SK-N-SH (cell line): ENCODE measurements around the gene HAPLN2. TPM values are rescaled to one million over a fixed set of nuclear protein-coding genes. Genes with fewer than 3 reads are reported as not detected.

Experiments
- CTCF ChIA-PET: fragments of 300-600, 350-600 bp; formaldehyde crosslinking; extraction: SDS; loops from one replicate; lab custom pipeline; 2021; lab: Yijun Ruan, JAX
- POLR2A ChIA-PET: fragments of 350-600 bp; sonication (Branson Sonifier 250); formaldehyde crosslinking; extraction: SDS; loops from one replicate; lab custom pipeline; 2020; ENCODE audit warnings: antibody characterized with exemption, inconsistent platforms; lab: Yijun Ruan, JAX
- DNase-seq: peaks from one replicate; pipeline ENCODE4 v3.0.0; 2012
- H2AFZ ChIP-seq: fragments of 200-600 bp; sonication (generic); 2 replicates; pipeline ENCODE4 v1.8.1; 2016; ENCODE audit warnings: antibody characterized with exemption, mild to moderate bottlenecking, low read depth
- H3F3A ChIP-seq: fragments of 200-600 bp; sonication (generic); replicated peaks from 2 replicates; pipeline ENCODE3; 2016; ENCODE audit warnings: antibody characterized with exemption, mild to moderate bottlenecking; ENCODE audit not compliant: insufficient read depth
- H3K27ac ChIP-seq, 2 experiments: fragments of 200-500 bp in 1 of 2; fragments of 200-600 bp in 1 of 2; sonication (Bioruptor generic) in 1 of 2; sonication (generic), shearing (Covaris generic) in 1 of 2; 2 replicates each; pipeline versions ENCODE4 v1.5.1 to v1.6.1; 2014 to 2016; ENCODE audit warnings: low read depth in 2 of 2, inconsistent platforms in 1 of 2, low read length in 1 of 2, mild to moderate bottlenecking in 1 of 2, mixed read lengths in 1 of 2
- H3K27me3 ChIP-seq: fragments of 200-600 bp; sonication (generic), shearing (Covaris generic); 2 replicates; pipeline ENCODE4 v1.6.1; 2016; ENCODE audit warnings: mixed run types; ENCODE audit not compliant: insufficient read depth
- H3K36me3 ChIP-seq, 2 experiments: fragments of 200-500 bp in 1 of 2; fragments of 200-600 bp in 1 of 2; sonication (Bioruptor generic) in 1 of 2; sonication (generic) in 1 of 2; replicated peaks in 1 of 2; 2 replicates each; pipeline versions ENCODE3 to v1.5.1; 2014 to 2016; ENCODE audit warnings: low read length in 1 of 2, mild to moderate bottlenecking in 1 of 2; ENCODE audit not compliant: insufficient read depth in 2 of 2, control insufficient read depth in 1 of 2
- H3K4me1 ChIP-seq, 2 experiments: fragments of 200-500 bp in 1 of 2; fragments of 200-600 bp in 1 of 2; sonication (Bioruptor generic) in 1 of 2; sonication (generic), shearing (Covaris generic) in 1 of 2; 2 replicates each; pipeline versions ENCODE4 v1.5.1 to v1.6.1; 2014 to 2016; ENCODE audit warnings: low read depth in 1 of 2, low read length in 1 of 2, mixed run types in 1 of 2; ENCODE audit not compliant: insufficient read depth in 2 of 2, control insufficient read depth in 1 of 2
- H3K4me2 ChIP-seq: fragments of 200-600 bp; sonication (generic), shearing (Covaris generic); 2 replicates; pipeline ENCODE4 v1.6.1; 2017; ENCODE audit warnings: mixed run types
- H3K4me3 ChIP-seq, 2 experiments: fragments of 200-500 bp in 1 of 2; fragments of 200-600 bp in 1 of 2; sonication (Bioruptor generic) in 1 of 2; sonication (generic), shearing (Covaris generic) in 1 of 2; 2 replicates each; pipeline versions ENCODE4 v1.5.1 to v1.8.1; 2014 to 2016; ENCODE audit warnings: low read depth in 2 of 2, inconsistent platforms in 1 of 2, low read length in 1 of 2, mild to moderate bottlenecking in 1 of 2, mixed read lengths in 1 of 2, moderate library complexity in 1 of 2
- H3K79me2 ChIP-seq: fragments of 200-600 bp; sonication (generic); 2 replicates; pipeline ENCODE4 v1.8.1; 2017; ENCODE audit warnings: mild to moderate bottlenecking; ENCODE audit not compliant: insufficient read depth
- H3K9ac ChIP-seq: fragments of 200-600 bp; sonication (generic); 2 replicates; pipeline ENCODE4 v1.6.1; 2017; ENCODE audit warnings: mixed run types
- H3K9me2 ChIP-seq: fragments of 200-600 bp; sonication (generic); 2 replicates; pipeline ENCODE4 v1.6.1; 2017; ENCODE audit warnings: mixed run types
- H3K9me3 ChIP-seq: fragments of 200-600 bp; sonication (generic); 2 replicates; pipeline ENCODE4 v1.6.1; 2017; ENCODE audit warnings: mixed run types, mild to moderate bottlenecking, moderate library complexity
- H4K20me1 ChIP-seq: fragments of 200-600 bp; sonication (generic); 2 replicates; pipeline ENCODE4 v1.6.1; 2017; ENCODE audit warnings: mild to moderate bottlenecking, mixed run types; ENCODE audit not compliant: insufficient read depth
- CTCF ChIP-seq: fragments of 200-600 bp; sonication (generic); IDR thresholded peaks from 2 replicates; pipeline ENCODE4 v1.6.1; 2017; ENCODE audit warnings: antibody characterized with exemption, mild to moderate bottlenecking, moderate library complexity
- EP300 ChIP-seq, 2 experiments: IDR thresholded peaks; 2 replicates each; pipeline versions ENCODE4 v1.4.0 to v1.6.1; 2012; ENCODE audit warnings: borderline replicate concordance in 1 of 2, low read depth in 1 of 2, low read length in 1 of 2
- EZH2phosphoT487 ChIP-seq: fragments of 200-600 bp; sonication (generic); IDR thresholded peaks from 2 replicates; pipeline ENCODE4 v1.6.1; 2017; ENCODE audit warnings: low read depth, mixed run types, mild to moderate bottlenecking, antibody characterized with exemption, moderate library complexity, borderline replicate concordance
- FOSL2 ChIP-seq: IDR thresholded peaks from 2 replicates; pipeline ENCODE4 v1.4.0; 2012; ENCODE audit warnings: low read depth, mild to moderate bottlenecking, moderate library complexity, borderline replicate concordance
- JUND ChIP-seq: IDR thresholded peaks from 2 replicates; pipeline ENCODE4 v1.4.0; 2012
- NRF1 ChIP-seq: IDR thresholded peaks from 2 replicates; pipeline ENCODE4 v1.6.1; 2012; ENCODE audit warnings: low read depth, mild to moderate bottlenecking, low read length
- PBX3 ChIP-seq: IDR thresholded peaks from 2 replicates; pipeline ENCODE4; 2012
- POLR2AphosphoS5 ChIP-seq: IDR thresholded peaks from 2 replicates; pipeline ENCODE4 v1.6.1; 2012; ENCODE audit warnings: low read depth, low read length
- RAD21 ChIP-seq: IDR thresholded peaks from 2 replicates; pipeline ENCODE4 v1.6.1; 2012; ENCODE audit warnings: mild to moderate bottlenecking, low read length
- REST ChIP-seq: IDR thresholded peaks from 2 replicates; pipeline ENCODE4 v1.6.1; 2012; ENCODE audit warnings: mild to moderate bottlenecking, low read depth, low read length, moderate library complexity
- SIN3A ChIP-seq: IDR thresholded peaks from 2 replicates; pipeline ENCODE4 v1.6.1; 2012; ENCODE audit warnings: low read depth, mild to moderate bottlenecking, low read length, moderate library complexity, borderline replicate concordance
- SMC3 ChIP-seq: IDR thresholded peaks from 2 replicates; pipeline ENCODE4 v1.6.1; 2012; ENCODE audit warnings: low read depth, low read length, improper control_type of control experiment
- TAF1 ChIP-seq: IDR thresholded peaks from 2 replicates; pipeline ENCODE4 v1.6.1; 2012; ENCODE audit warnings: low read depth, mild to moderate bottlenecking, low read length, moderate library complexity, borderline replicate concordance
- TCF12 ChIP-seq: IDR thresholded peaks from 2 replicates; pipeline ENCODE4 v1.4.0; 2012
- USF2 ChIP-seq: fragments of 150-350 bp; IDR thresholded peaks from 2 replicates; pipeline ENCODE4 v1.6.1; 2017; ENCODE audit warnings: antibody characterized with exemption, low read length, low read depth, borderline replicate concordance
- WGBS: methylation state at CpG from one replicate; pipeline ENCODE4 v1.1.6; 2017; ENCODE audit warnings: low lambda C conversion rate; 5-methylcytosine and 5-hydroxymethylcytosine counted together
- polyA plus RNA-seq, 3 experiments: library from polyadenylated mRNA; depleted of rRNA; stranded (reverse); fragments of >200 nt; gene quantifications; 2 replicates each; pipeline ENCODE4 v1.2.3, GENCODE V29; 2012

Gene HAPLN2
- polyA plus RNA-seq (2012; rRNA removed) = 0.10 and 0.20 TPM in 2 replicates
- not detected in 2 replicates for polyA plus RNA-seq (2012; cell fraction: cytosol; rRNA removed)
- 0.98 and 1.1 TPM in 2 replicates for polyA plus RNA-seq (2012; cell fraction: nucleus; rRNA removed)

GRCh38 chr1:156618853-156619581, at the start of gene HAPLN2:
HAPLN2 (plus strand) TSS chr1:156619415; CDS start chr1:156623491, 4,076 bp downstream.
- no peaks in the 10 kb centered on the region for H3K36me3 ChIP-seq
- no peak within 1 kb of the TSS for H2AFZ ChIP-seq
- no peaks in the 10 kb centered on the region for H3K79me2 ChIP-seq
- H3K9me2 ChIP-seq = no peaks in the 10 kb centered on the region
- H3K27ac ChIP-seq = no peak within 1 kb of the TSS
- no peak within 1 kb of the TSS for H3K4me2 ChIP-seq
- ChIA-PET CTCF (interaction anchor here (0.6 to 18.0 kb wide), 22 partner anchors 6 to 204 kb away, joined by 3 to 643 read pairs (median 5); partner anchors contain the start of genes GPATCH4, NAXE and NES), POLR2A (interaction anchor here (1.3 kb wide), 1 partner anchor 37 kb away, joined by 3 read pairs; no protein-coding TSS in a partner anchor)
- peak; percentile 38 for TF ChIP-seq RAD21
- TF ChIP-seq CTCF = peak; percentile 55
- no peak for TF ChIP-seq POLR2AphosphoS5
- peak; percentile 38; the same call in 1 of the 2 replicates for TF ChIP-seq SMC3
- H3K9me3 ChIP-seq = no peaks in the 10 kb centered on the region
- no peaks in the 10 kb centered on the region for H4K20me1 ChIP-seq
- no peak within 1 kb of the TSS for H3K4me3 ChIP-seq
- no peak within 1 kb of the TSS for H3K9ac ChIP-seq
- DNase-seq = no peak
- peaks cover 14% of the 10 kb centered on the region for H3K27me3 ChIP-seq
- 30% methylated on average over 7 of the region's 7 CpGs for WGBS
- H3F3A ChIP-seq = peaks cover 24% of the 10 kb centered on the region
- H3K4me1 ChIP-seq = peaks cover 0 to 13% of the 10 kb centered on the region in 2 experiments; a peak in 3 of 4 replicates

GRCh38 chr1:156571261-156571852, 47.9 kb upstream of the HAPLN2 start:
- peak overlapping the region; percentile 68; the same call in 1 of the 2 replicates for H2AFZ ChIP-seq
- POLR2A ChIA-PET = interaction anchor here (0.7 kb wide), 2 partner anchors 22 to 376 kb away, joined by 3 read pairs; no protein-coding TSS in a partner anchor
- WGBS = 4% methylated on average over 4 of the region's 4 CpGs
- TF ChIP-seq NRF1 = no peak
- TF ChIP-seq FOSL2 = peak; percentile 18; the same call in 1 of the 2 replicates
- TF ChIP-seq EP300 (IDR thresholded peaks at IDR 0.05; ENCODE audit: borderline replicate concordance in 1 of 2, low read depth in 1 of 2, low read length in 1 of 2) = no peak
- no peak for TF ChIP-seq EZH2phosphoT487
- no peak for TF ChIP-seq REST
- TF ChIP-seq PBX3 = peak; percentile 48; the same call in 1 of the 2 replicates
- no peak for TF ChIP-seq POLR2AphosphoS5
- no peak for TF ChIP-seq USF2
- TF ChIP-seq TAF1 = 0 out of 2 replicates have a peak, but pooled peaks have one; percentile 17
- TF ChIP-seq TCF12 = peak; percentile 48
- TF ChIP-seq SMC3 = no peak
- TF ChIP-seq JUND = peak; percentile 26; the same call in 1 of the 2 replicates
- peak; percentile 42; the same call in 1 of the 2 replicates for TF ChIP-seq SIN3A

More at GRCh38 chr1:156571261-156571852, 47.9 kb upstream of the HAPLN2 start:
- Histone ChIP-seq H3K9me3 (no peaks in the 10 kb centered on the region), H3K9ac (peak overlapping the region; percentile 72), H4K20me1 (peaks cover 4% of the 10 kb centered on the region; the same call in 1 of the 2 replicates), H3K27me3 (no peaks in the 10 kb centered on the region), H3F3A (peaks cover 14% of the 10 kb centered on the region), H3K9me2 (no peaks in the 10 kb centered on the region), H3K79me2 (peaks cover 34% of the 10 kb centered on the region), H3K27ac (peak overlapping the region in 1 of 2 experiments; percentile 83; a peak in 2 of 4 replicates), H3K4me2 (peak overlapping the region; percentile 83), H3K36me3 (peaks cover 8% of the 10 kb centered on the region in 2 experiments), H3K4me1 (peaks cover 7 to 15% of the 10 kb centered on the region in 2 experiments; a peak in 3 of 4 replicates), H3K4me3 (peak overlapping the region; percentile 67 to 72)
- no peak for DNase-seq
- CTCF ChIA-PET = interaction anchor here (0.8 to 2.5 kb wide), 10 partner anchors 12 to 186 kb away, joined by 3 to 13 read pairs (median 4); partner anchors contain the start of gene NAXE
